ENCODE data around the gene AGBL4.

DNA sequence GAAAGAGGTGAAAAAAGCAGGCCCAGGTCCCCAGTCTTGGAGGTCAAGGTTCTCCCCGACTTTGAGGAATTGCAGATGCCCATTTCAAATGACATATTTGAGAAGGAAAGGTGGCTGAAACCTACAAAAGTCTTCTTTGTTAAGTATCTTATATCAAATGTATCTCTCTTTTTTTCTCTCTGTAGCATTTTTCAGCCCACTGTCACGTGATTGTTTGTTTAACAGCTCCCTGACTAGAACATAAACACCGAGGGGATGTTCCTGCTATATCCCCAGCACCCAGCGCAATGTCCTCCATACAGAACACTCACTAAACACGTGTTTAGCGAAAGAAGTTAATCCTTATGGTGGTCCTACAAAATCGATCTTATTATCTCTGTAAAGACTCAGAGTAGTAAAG is 1274.7 kb downstream of the AGBL4 start:
- TF ChIP-seq, protein P1, sequence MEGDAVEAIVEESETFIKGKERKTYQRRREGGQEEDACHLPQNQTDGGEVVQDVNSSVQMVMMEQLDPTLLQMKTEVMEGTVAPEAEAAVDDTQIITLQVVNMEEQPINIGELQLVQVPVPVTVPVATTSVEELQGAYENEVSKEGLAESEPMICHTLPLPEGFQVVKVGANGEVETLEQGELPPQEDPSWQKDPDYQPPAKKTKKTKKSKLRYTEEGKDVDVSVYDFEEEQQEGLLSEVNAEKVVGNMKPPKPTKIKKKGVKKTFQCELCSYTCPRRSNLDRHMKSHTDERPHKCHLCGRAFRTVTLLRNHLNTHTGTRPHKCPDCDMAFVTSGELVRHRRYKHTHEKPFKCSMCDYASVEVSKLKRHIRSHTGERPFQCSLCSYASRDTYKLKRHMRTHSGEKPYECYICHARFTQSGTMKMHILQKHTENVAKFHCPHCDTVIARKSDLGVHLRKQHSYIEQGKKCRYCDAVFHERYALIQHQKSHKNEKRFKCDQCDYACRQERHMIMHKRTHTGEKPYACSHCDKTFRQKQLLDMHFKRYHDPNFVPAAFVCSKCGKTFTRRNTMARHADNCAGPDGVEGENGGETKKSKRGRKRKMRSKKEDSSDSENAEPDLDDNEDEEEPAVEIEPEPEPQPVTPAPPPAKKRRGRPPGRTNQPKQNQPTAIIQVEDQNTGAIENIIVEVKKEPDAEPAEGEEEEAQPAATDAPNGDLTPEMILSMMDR (conservative IDR thresholded peaks at IDR 0.05; ENCODE audit: low read depth, low read length), result no peak
- TF ChIP-seq BHLHE40 (IDR thresholded peaks at IDR 0.05; ENCODE audit: low read depth, low read length), result no peak
- no peak for TF ChIP-seq CEBPB (IDR thresholded peaks at IDR 0.05; ENCODE audit: low read depth, low read length)
- TF ChIP-seq POLR2A (IDR thresholded peaks at IDR 0.05; ENCODE audit: low read depth, low read length), result no peak
- TF ChIP-seq, protein P2, sequence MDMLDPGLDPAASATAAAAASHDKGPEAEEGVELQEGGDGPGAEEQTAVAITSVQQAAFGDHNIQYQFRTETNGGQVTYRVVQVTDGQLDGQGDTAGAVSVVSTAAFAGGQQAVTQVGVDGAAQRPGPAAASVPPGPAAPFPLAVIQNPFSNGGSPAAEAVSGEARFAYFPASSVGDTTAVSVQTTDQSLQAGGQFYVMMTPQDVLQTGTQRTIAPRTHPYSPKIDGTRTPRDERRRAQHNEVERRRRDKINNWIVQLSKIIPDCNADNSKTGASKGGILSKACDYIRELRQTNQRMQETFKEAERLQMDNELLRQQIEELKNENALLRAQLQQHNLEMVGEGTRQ (IDR thresholded peaks at IDR 0.05; ENCODE audit: low read depth, low read length), result no peak
- TF ChIP-seq MAZ (IDR thresholded peaks at IDR 0.05; ENCODE audit: borderline replicate concordance, low read depth, low read length), result no peak
- no peak for TF ChIP-seq SMC3 (IDR thresholded peaks at IDR 0.05; ENCODE audit: low read depth, low read length)
- TF ChIP-seq RAD21 (IDR thresholded peaks at IDR 0.05; ENCODE audit: low read length), result no peak
- TF ChIP-seq MAFK (IDR thresholded peaks at IDR 0.05; ENCODE audit: low read depth, low read length), result no peak
- no peak for TF ChIP-seq RCOR1 (IDR thresholded peaks at IDR 0.05; ENCODE audit: insufficient replicate concordance, low read length)
- no peak for TF ChIP-seq RFX5 (IDR thresholded peaks at IDR 0.05; ENCODE audit: low read depth, low read length)
- no peak for TF ChIP-seq CHD1 (IDR thresholded peaks at IDR 0.05; ENCODE audit: low read depth, low read length)
- TF ChIP-seq FOS (IDR thresholded peaks at IDR 0.05; ENCODE audit: low read depth, low read length), result no peak
- TF ChIP-seq MXI1 (IDR thresholded peaks at IDR 0.05; ENCODE audit: borderline replicate concordance, low read depth, low read length), result no peak
